HCT116 (cell line): ENCODE measurements around the gene ZIC5. TPM values are rescaled to one million over a fixed set of nuclear protein-coding genes. Genes with fewer than 3 reads are reported as not detected.

Experiments used
- ATAC-seq: fragments of 200-7000 bp; cut with Tn5 transposase; 2 replicates; pipeline ENCODE4 v1.9.1; 2020; ENCODE audit warnings: mild to moderate bottlenecking, moderate library complexity
- BruUV-seq: library from RNA; stranded (reverse); fragments of 400-500 nt; replicated peaks from 2 replicates; lab custom pipeline; 2021; lab: Mats Ljungman, UMichigan
- CTCF ChIA-PET: fragments of 300-600 bp; sonication (Branson Sonifier 250); formaldehyde crosslinking; loops from one replicate; lab custom pipeline; 2021; ENCODE audit warnings: antibody characterized with exemption; lab: Charles Lee
- POLR2A ChIA-PET: fragments of 300-600, 350-600 bp; sonication (Branson Sonifier 250); formaldehyde crosslinking; loops from one replicate; lab custom pipeline; 2021; ENCODE audit warnings: antibody characterized with exemption; lab: Charles Lee
- RAD21 ChIA-PET, 2 experiments: fragments of 300-600 bp; sonication (Branson Sonifier 250); formaldehyde crosslinking; loops; one replicate each; lab custom pipeline; 2023; ENCODE audit warnings: low total read pairs in 2 of 2; ENCODE audit not compliant: uncharacterized antibody in 2 of 2, unreplicated experiment in 2 of 2, low non-redundant PET in 1 of 2; lab: Charles Lee
- DNase-seq: peaks from one replicate; pipeline ENCODE4 v3.0.0-alpha.2; 2010; ENCODE audit warnings: low read depth, low spot score
- H2AFZ ChIP-seq: fragments of 200-600 bp; shearing (Covaris generic), sonication (generic); 2 replicates; pipeline ENCODE4 v1.6.1; 2017; ENCODE audit warnings: low read depth, mixed run types, mixed read lengths, antibody characterized with exemption, low read length; ENCODE audit not compliant: poor library complexity, severe bottlenecking
- H3K27ac ChIP-seq: 2 replicates; pipeline ENCODE4 v1.5.1; 2012; ENCODE audit warnings: low read depth, low read length
- H3K27me3 ChIP-seq: fragments of 200-600 bp; sonication (generic); 2 replicates; pipeline ENCODE4 v1.6.1; 2016; ENCODE audit warnings: mixed run types, low read length, mixed read lengths; ENCODE audit not compliant: insufficient read depth
- H3K36me3 ChIP-seq, 2 experiments: fragments of 200-500 bp in 1 of 2; fragments of 200-600 bp in 1 of 2; sonication (Bioruptor generic) in 1 of 2; sonication (generic) in 1 of 2; 2 replicates each; pipeline versions ENCODE4 v1.5.1 to v1.6.1; 2014 to 2016; ENCODE audit warnings: low read length in 2 of 2, inconsistent platforms in 1 of 2, mixed read lengths in 1 of 2, mixed run types in 1 of 2; ENCODE audit not compliant: insufficient read depth in 2 of 2, control insufficient read depth in 1 of 2
- H3K4me1 ChIP-seq, 2 experiments: fragments of 200-600 bp in 1 of 2; sonication (generic) in 1 of 2; 2 replicates each; pipeline versions ENCODE4 v1.5.1 to v1.6.1; 2012 to 2017; ENCODE audit warnings: low read length in 2 of 2, inconsistent platforms in 1 of 2, mild to moderate bottlenecking in 1 of 2, mixed read lengths in 1 of 2, mixed run types in 1 of 2, moderate library complexity in 1 of 2; ENCODE audit not compliant: insufficient read depth in 2 of 2, control insufficient read depth in 1 of 2
- H3K4me2 ChIP-seq: fragments of 200-600 bp; sonication (generic); 2 replicates; pipeline ENCODE4 v1.6.1; 2017; ENCODE audit warnings: mixed run types, low read length, mixed read lengths
- H3K4me3 ChIP-seq, 2 experiments: fragments of 200-600 bp in 1 of 2; sonication (generic) in 1 of 2; replicated peaks in 1 of 2; 2 replicates each; pipeline ENCODE4 v1.5.1; 2011 to 2016; ENCODE audit warnings: low read length in 2 of 2, control low read depth in 1 of 2, low read depth in 1 of 2, mild to moderate bottlenecking in 1 of 2, mixed read lengths in 1 of 2, mixed run types in 1 of 2
- H3K79me2 ChIP-seq: fragments of 200-600 bp; sonication (generic); 2 replicates; pipeline ENCODE4 v1.6.1; 2017; ENCODE audit warnings: mild to moderate bottlenecking, mixed run types, low read length, moderate library complexity, mixed read lengths; ENCODE audit not compliant: insufficient read depth
- H3K9ac ChIP-seq: fragments of 200-600 bp; sonication (generic); 2 replicates; pipeline ENCODE4 v1.6.1; 2016; ENCODE audit warnings: low read length, mixed read lengths
- H3K9me2 ChIP-seq: fragments of 200-600 bp; sonication (generic), shearing (Covaris generic); 2 replicates; pipeline ENCODE4 v1.6.1; 2017; ENCODE audit warnings: mixed run types, mild to moderate bottlenecking, moderate library complexity; ENCODE audit not compliant: insufficient read depth
- H3K9me3 ChIP-seq, 2 experiments: fragments of 200-500 bp in 1 of 2; fragments of 200-600 bp in 1 of 2; sonication (Bioruptor generic) in 1 of 2; sonication (generic) in 1 of 2; 2 replicates each; pipeline ENCODE4 v1.6.1; 2014 to 2017; ENCODE audit warnings: low read length in 2 of 2, mixed read lengths in 2 of 2, inconsistent platforms in 1 of 2, low read depth in 1 of 2, mild to moderate bottlenecking in 1 of 2, mixed run types in 1 of 2, moderate library complexity in 1 of 2; ENCODE audit not compliant: control insufficient read depth in 1 of 2, insufficient read depth in 1 of 2
- H4K20me1 ChIP-seq: fragments of 200-600 bp; sonication (generic), shearing (Covaris generic); 2 replicates; pipeline ENCODE4 v1.6.1; 2017; ENCODE audit warnings: mixed run types, mild to moderate bottlenecking, moderate library complexity; ENCODE audit not compliant: insufficient read depth
- ATF3 ChIP-seq: IDR thresholded peaks from 2 replicates; pipeline ENCODE4 v1.6.1; 2012
- CBX3 ChIP-seq: IDR thresholded peaks from 2 replicates; pipeline ENCODE4 v1.6.1; 2012; ENCODE audit warnings: low read depth
- CEBPB ChIP-seq: IDR thresholded peaks from 2 replicates; pipeline ENCODE4 v1.6.1; 2012; ENCODE audit warnings: low read depth
- CTCF ChIP-seq, 3 experiments: fragments of 200-600 bp in 1 of 3; sonication (generic) in 1 of 3; IDR thresholded peaks in 2 of 3; conservative IDR thresholded peaks in 1 of 3; 2 replicates each; pipeline ENCODE4 v1.5.1; 2012 to 2017; ENCODE audit warnings: low read depth in 2 of 3, low read length in 2 of 3, antibody characterized with exemption in 1 of 3, borderline replicate concordance in 1 of 3, control low read depth in 1 of 3, mild to moderate bottlenecking in 1 of 3, mixed read lengths in 1 of 3, mixed run types in 1 of 3, moderate library complexity in 1 of 3; ENCODE audit not compliant: insufficient read depth in 1 of 3
- ELF1 ChIP-seq: IDR thresholded peaks from 2 replicates; pipeline ENCODE4 v1.6.1; 2012; ENCODE audit warnings: low read depth, borderline replicate concordance
- EZH2 ChIP-seq: fragments of 200-600 bp; sonication (generic); IDR thresholded peaks from 2 replicates; pipeline ENCODE4 v1.6.1; 2017; ENCODE audit warnings: antibody characterized with exemption, mixed run types
- EZH2phosphoT487 ChIP-seq: fragments of 200-600 bp; IDR thresholded peaks from 2 replicates; pipeline ENCODE4 v1.6.1; 2018; ENCODE audit warnings: antibody characterized with exemption, borderline replicate concordance
- FOSL1 ChIP-seq: IDR thresholded peaks from 2 replicates; pipeline ENCODE4 v1.6.1; 2012; ENCODE audit warnings: low read depth
- JUND ChIP-seq: IDR thresholded peaks from 2 replicates; pipeline ENCODE4 v1.6.1; 2012
- MAX ChIP-seq: IDR thresholded peaks from 2 replicates; pipeline ENCODE4 v1.6.1; 2012
- POLR2A ChIP-seq: IDR thresholded peaks from 2 replicates; pipeline ENCODE4 v1.7.0; 2011; ENCODE audit warnings: borderline replicate concordance; ENCODE audit not compliant: insufficient read depth, insufficient read length; ENCODE audit errors: extremely low read depth
- POLR2AphosphoS5 ChIP-seq: IDR thresholded peaks from 2 replicates; pipeline ENCODE4 v1.6.1; 2011; ENCODE audit warnings: mild to moderate bottlenecking, low read depth, low read length, moderate library complexity
- REST ChIP-seq: IDR thresholded peaks from 2 replicates; pipeline ENCODE4 v1.6.1; 2012; ENCODE audit warnings: low read depth
- SIN3A ChIP-seq: IDR thresholded peaks from 2 replicates; pipeline ENCODE4 v1.6.1; 2012; ENCODE audit warnings: low read depth
- SP1 ChIP-seq: IDR thresholded peaks from 2 replicates; pipeline ENCODE4 v1.6.1; 2012; ENCODE audit warnings: low read depth
- SRF ChIP-seq: IDR thresholded peaks from 2 replicates; pipeline ENCODE4 v1.6.1; 2012; ENCODE audit warnings: low read depth
- TCF7L2 ChIP-seq: IDR thresholded peaks from 2 replicates; pipeline ENCODE4 v1.7.0; 2011; ENCODE audit warnings: borderline replicate concordance, inconsistent platforms; ENCODE audit not compliant: insufficient read depth, insufficient read length; ENCODE audit errors: extremely low read depth
- YY1 ChIP-seq: IDR thresholded peaks from 2 replicates; pipeline ENCODE4 v1.6.1; 2011; ENCODE audit warnings: low read length, low read depth, moderate library complexity, mild to moderate bottlenecking; ENCODE audit not compliant: insufficient replicate concordance; ENCODE audit errors: extremely low read depth
- ZFX ChIP-seq: fragments of 450-650 bp; IDR thresholded peaks from 2 replicates; pipeline ENCODE4 v1.6.1; 2017
- ZNF274 ChIP-seq: fragments of 200-500 bp; sonication (Bioruptor generic); IDR thresholded peaks from 2 replicates; pipeline ENCODE4 v1.6.1; 2014; ENCODE audit warnings: mild to moderate bottlenecking, low read depth, low read length, inconsistent platforms
- intact Hi-C: fragments of 100-400 bp; cut with micrococcal nuclease; formaldehyde crosslinking; loops from 2 replicates; pipeline ENCODE4 v1.10.0; 2022
- total RNA-seq: library from RNA; stranded (reverse); gene quantifications from one replicate; pipeline ENCODE4 v1.2.1, GENCODE V29; 2021; ENCODE audit not compliant: unreplicated experiment

ZIC5 gene
- total RNA-seq, 1 experiment from 2014 or later = 10.3 TPM

- ChIA-PET RAD21 (no interaction called here), POLR2A (no interaction called here), CTCF (no interaction called here)
- Histone ChIP-seq H3K36me3 (no peaks in the 10 kb centered on the region), H3K79me2 (no peaks in the 10 kb centered on the region), H3K9ac (no peak overlapping the region), H3K4me1 (no peaks in the 10 kb centered on the region), H4K20me1 (no peaks in the 10 kb centered on the region), H3K4me3 (no peak overlapping the region), H3K4me2 (no peak overlapping the region), H2AFZ (no peak overlapping the region), H3K9me3 (no peaks in the 10 kb centered on the region), H3K27me3 (no peaks in the 10 kb centered on the region), H3K27ac (no peak overlapping the region), H3K9me2 (no peaks in the 10 kb centered on the region)
- intact Hi-C loops = no loop called here
- TF ChIP-seq JUND (no peak), YY1 (no peak), SIN3A (no peak), FOSL1 (no peak), TCF7L2 (no peak), ATF3 (no peak), MAX (no peak), POLR2AphosphoS5 (no peak), EZH2phosphoT487 (no peak), REST (no peak), EZH2 (no peak), ZFX (no peak), CBX3 (no peak), ZNF274 (no peak), ELF1 (no peak), POLR2A (no peak), CEBPB (no peak), SRF (no peak), CTCF (IDR thresholded peaks at IDR 0.05 in 2 of 3, conservative IDR thresholded peaks at IDR 0.05 in 1 of 3; ENCODE audit: borderline replicate concordance in 1 of 3, insufficient read depth in 1 of 3, low read depth in 2 of 3, low read length in 2 of 3) (no peak), SP1 (no peak)
- DNase-seq = no peak
- no TSS peak for BruUV-seq
- no peak for ATAC-seq
Measured at GRCh38 chr13:100019780-100020356, 48.3 kb upstream of the ZIC5 start.
